Ovary (tissue), 3 donors: ENCODE measurements around the gene C3.

Experiments
- EP300 ChIP-seq: sonication (generic); formaldehyde crosslinking; IDR thresholded peaks from one replicate; pipeline ENCODE4 v1.6.1; 2017; ENCODE audit warnings: antibody characterized with exemption
- POLR2A ChIP-seq: fragments of 450-650 bp; IDR thresholded peaks from one replicate; pipeline ENCODE4 v1.6.1; 2017; ENCODE audit warnings: antibody characterized with exemption, mild to moderate bottlenecking, moderate library complexity
- TF ChIP-seq, protein P1 (sequence below), 3 donors: fragments of 450-650 bp in 2 of 3; fragments of 200-600 bp in 1 of 3; IDR thresholded peaks; one replicate each; pipeline versions ENCODE4 v1.5.1 to v1.8.0; 2016 to 2022; ENCODE audit warnings: antibody characterized with exemption in 3 of 3, mild to moderate bottlenecking in 1 of 3
- donor health status: DM: no; HTN: no; CAD: no.

DNA sequence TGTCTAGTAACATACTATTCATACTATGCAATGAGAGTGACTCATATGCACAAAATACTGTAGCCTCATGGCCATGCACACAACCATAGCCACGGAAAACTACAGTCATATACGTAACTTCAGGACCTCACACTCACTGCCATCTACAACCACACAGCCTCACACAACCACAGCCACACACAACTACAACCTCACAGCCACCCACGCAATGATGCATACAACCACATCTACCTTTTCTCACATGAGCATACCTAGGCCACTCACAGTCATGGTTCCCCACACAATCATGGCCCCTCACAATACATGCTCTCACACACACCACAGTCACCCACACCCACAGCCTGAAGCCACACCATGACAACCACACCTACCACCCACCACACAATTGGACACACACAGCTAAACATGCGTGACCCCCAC lies 41.8 kb downstream of the C3 start:
- no peak for TF ChIP-seq POLR2A
- TF ChIP-seq, protein P1, sequence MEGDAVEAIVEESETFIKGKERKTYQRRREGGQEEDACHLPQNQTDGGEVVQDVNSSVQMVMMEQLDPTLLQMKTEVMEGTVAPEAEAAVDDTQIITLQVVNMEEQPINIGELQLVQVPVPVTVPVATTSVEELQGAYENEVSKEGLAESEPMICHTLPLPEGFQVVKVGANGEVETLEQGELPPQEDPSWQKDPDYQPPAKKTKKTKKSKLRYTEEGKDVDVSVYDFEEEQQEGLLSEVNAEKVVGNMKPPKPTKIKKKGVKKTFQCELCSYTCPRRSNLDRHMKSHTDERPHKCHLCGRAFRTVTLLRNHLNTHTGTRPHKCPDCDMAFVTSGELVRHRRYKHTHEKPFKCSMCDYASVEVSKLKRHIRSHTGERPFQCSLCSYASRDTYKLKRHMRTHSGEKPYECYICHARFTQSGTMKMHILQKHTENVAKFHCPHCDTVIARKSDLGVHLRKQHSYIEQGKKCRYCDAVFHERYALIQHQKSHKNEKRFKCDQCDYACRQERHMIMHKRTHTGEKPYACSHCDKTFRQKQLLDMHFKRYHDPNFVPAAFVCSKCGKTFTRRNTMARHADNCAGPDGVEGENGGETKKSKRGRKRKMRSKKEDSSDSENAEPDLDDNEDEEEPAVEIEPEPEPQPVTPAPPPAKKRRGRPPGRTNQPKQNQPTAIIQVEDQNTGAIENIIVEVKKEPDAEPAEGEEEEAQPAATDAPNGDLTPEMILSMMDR (IDR thresholded peaks at IDR 0.05) = no peak
- TF ChIP-seq EP300 = no peak
